MM.1S (cell line): ENCODE results near the gene DSCAML1.

Experiments
- DNase-seq: peaks from one replicate; pipeline ENCODE4 v3.0.0-alpha.2; 2015
- H2AFZ ChIP-seq: fragments of 300-600 bp; sonication (generic); 2 replicates; pipeline ENCODE4 v1.6.0; 2016; ENCODE audit warnings: antibody characterized with exemption, low read length
- H3F3A ChIP-seq: fragments of 300-600 bp; sonication (generic); 2 replicates; pipeline ENCODE4 v1.6.1; 2016; ENCODE audit warnings: mild to moderate bottlenecking, antibody characterized with exemption, low read length, moderate library complexity, mixed read lengths; ENCODE audit not compliant: insufficient read depth
- H3K27ac ChIP-seq: fragments of 300-600 bp; sonication (generic); 2 replicates; pipeline ENCODE4 v1.5.1; 2016; ENCODE audit warnings: mild to moderate bottlenecking, low read length
- H3K27me3 ChIP-seq: fragments of 300-600 bp; sonication (generic); replicated peaks from 2 replicates; pipeline ENCODE4 v1.6.0; 2016; ENCODE audit warnings: low read length; ENCODE audit not compliant: insufficient read depth
- H3K36me3 ChIP-seq: fragments of 300-600 bp; sonication (generic); replicated peaks from 2 replicates; pipeline ENCODE4 v1.6.1; 2016; ENCODE audit warnings: mild to moderate bottlenecking, low read length, mixed read lengths; ENCODE audit not compliant: insufficient read depth
- H3K4me1 ChIP-seq: fragments of 300-600 bp; sonication (generic); 2 replicates; pipeline ENCODE4 v1.6.1; 2016; ENCODE audit warnings: low read length, mixed read lengths
- H3K4me2 ChIP-seq: fragments of 300-600 bp; sonication (generic); 2 replicates; pipeline ENCODE4 v1.6.0; 2016; ENCODE audit warnings: low read depth, low read length
- H3K4me3 ChIP-seq: fragments of 300-600 bp; sonication (generic); 2 replicates; pipeline ENCODE4 v1.5.1; 2016; ENCODE audit warnings: low read length, mixed read lengths
- H3K79me2 ChIP-seq: fragments of 300-600 bp; sonication (generic); 2 replicates; pipeline ENCODE4 v1.6.1; 2016; ENCODE audit warnings: mixed run types, low read length, mixed read lengths
- H3K9ac ChIP-seq: fragments of 300-600 bp; sonication (generic); 2 replicates; pipeline ENCODE4 v1.6.1; 2016; ENCODE audit warnings: low read length, mixed read lengths
- H3K9me2 ChIP-seq: fragments of 300-600 bp; sonication (generic); replicated peaks from 2 replicates; pipeline ENCODE4 v1.6.1; 2016; ENCODE audit warnings: mild to moderate bottlenecking, low read length, mixed read lengths; ENCODE audit not compliant: insufficient read depth
- H3K9me3 ChIP-seq: fragments of 300-600 bp; sonication (generic); replicated peaks from 2 replicates; pipeline ENCODE4 v1.6.1; 2016; ENCODE audit warnings: mild to moderate bottlenecking, low read length, mixed read lengths; ENCODE audit not compliant: insufficient read depth
- H4K20me1 ChIP-seq: fragments of 300-600 bp; sonication (generic); 2 replicates; pipeline ENCODE4 v1.6.1; 2016; ENCODE audit warnings: mild to moderate bottlenecking, low read length, moderate library complexity, mixed read lengths; ENCODE audit not compliant: insufficient read depth
- EZH2 ChIP-seq: fragments of 300-600 bp; sonication (generic); optimal IDR thresholded peaks from 2 replicates; pipeline ENCODE3; 2017; ENCODE audit warnings: low read depth, mild to moderate bottlenecking, antibody characterized with exemption, low read length, mixed read lengths
- EZH2phosphoT487 ChIP-seq: fragments of 300-600 bp; sonication (generic); IDR thresholded peaks from 2 replicates; pipeline ENCODE4 v1.6.1; 2018; ENCODE audit warnings: antibody characterized with exemption, low read length
- TF ChIP-seq, protein P1 (sequence below): fragments of 300-600 bp; sonication (generic); IDR thresholded peaks from 2 replicates; pipeline ENCODE4 v1.5.1; 2016; ENCODE audit warnings: antibody characterized with exemption, low read length, mixed read lengths

DSCAML1 gene

DNA sequence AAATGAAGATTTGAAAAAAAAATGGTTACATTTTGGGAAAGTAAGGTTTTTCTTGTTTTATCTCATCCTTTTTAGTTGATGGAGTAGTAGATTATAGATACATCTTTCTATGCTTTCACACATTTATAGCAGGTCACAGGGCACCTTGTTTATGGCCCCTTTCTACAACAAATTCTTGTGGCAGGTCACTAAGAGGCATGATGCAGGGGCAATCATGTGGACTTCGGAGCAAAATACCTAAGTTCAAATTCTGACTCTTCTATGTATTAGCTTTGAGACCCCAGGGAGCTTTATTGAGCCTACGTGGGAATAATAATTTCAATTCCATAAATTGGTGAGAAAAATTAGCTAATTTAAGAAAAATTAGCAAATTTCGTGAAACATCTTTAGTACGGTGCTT is 177.4 kb downstream of the DSCAML1 start:
- no peak overlapping the region for H3K27ac ChIP-seq
- no peak overlapping the region for H3K9ac ChIP-seq
- H3K27me3 ChIP-seq, result peaks cover 14% of the 10 kb centered on the region
- no peaks in the 10 kb centered on the region for H3F3A ChIP-seq
- H3K4me3 ChIP-seq, result no peak overlapping the region
- H3K79me2 ChIP-seq, result no peaks in the 10 kb centered on the region
- no peaks in the 10 kb centered on the region for H3K9me2 ChIP-seq
- H3K4me2 ChIP-seq, result no peak overlapping the region
- no peaks in the 10 kb centered on the region for H4K20me1 ChIP-seq
- H3K4me1 ChIP-seq, result no peaks in the 10 kb centered on the region
- no peaks in the 10 kb centered on the region for H3K36me3 ChIP-seq
- no peak overlapping the region for H2AFZ ChIP-seq
- DNase-seq, result no peak
- TF ChIP-seq EZH2, result no peak
- no peaks in the 10 kb centered on the region for H3K9me3 ChIP-seq

DNA sequence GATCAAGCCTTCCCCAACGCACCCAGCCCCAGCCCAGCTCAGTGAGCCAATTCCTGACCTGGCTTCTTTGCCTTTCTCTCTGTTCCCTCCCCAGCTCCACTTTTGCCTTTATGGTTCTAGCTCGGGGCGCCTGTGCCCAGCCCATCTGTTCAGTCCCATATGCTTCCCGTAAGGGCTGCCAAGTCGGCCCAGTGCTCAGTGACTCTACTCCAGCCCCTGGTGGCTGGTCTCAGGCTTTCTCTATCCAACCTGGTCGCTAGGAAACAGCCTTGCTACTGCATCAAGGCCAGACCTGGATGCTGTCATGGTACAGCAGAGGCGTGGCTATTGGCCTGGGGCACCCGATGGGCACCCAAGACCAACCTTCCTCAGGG is 178.0 kb downstream of the DSCAML1 start:
- Histone ChIP-seq H3K79me2 (no peaks in the 10 kb centered on the region), H3K9ac (no peak overlapping the region), H3K36me3 (no peaks in the 10 kb centered on the region), H3K4me3 (no peak overlapping the region), H4K20me1 (no peaks in the 10 kb centered on the region), H2AFZ (no peak overlapping the region), H3K27me3 (peaks cover 14% of the 10 kb centered on the region), H3F3A (no peaks in the 10 kb centered on the region), H3K9me2 (no peaks in the 10 kb centered on the region), H3K4me2 (no peak overlapping the region), H3K4me1 (no peaks in the 10 kb centered on the region), H3K9me3 (no peaks in the 10 kb centered on the region), H3K27ac (no peak overlapping the region)
- TF ChIP-seq EZH2, result no peak
- no peak for DNase-seq

DNA sequence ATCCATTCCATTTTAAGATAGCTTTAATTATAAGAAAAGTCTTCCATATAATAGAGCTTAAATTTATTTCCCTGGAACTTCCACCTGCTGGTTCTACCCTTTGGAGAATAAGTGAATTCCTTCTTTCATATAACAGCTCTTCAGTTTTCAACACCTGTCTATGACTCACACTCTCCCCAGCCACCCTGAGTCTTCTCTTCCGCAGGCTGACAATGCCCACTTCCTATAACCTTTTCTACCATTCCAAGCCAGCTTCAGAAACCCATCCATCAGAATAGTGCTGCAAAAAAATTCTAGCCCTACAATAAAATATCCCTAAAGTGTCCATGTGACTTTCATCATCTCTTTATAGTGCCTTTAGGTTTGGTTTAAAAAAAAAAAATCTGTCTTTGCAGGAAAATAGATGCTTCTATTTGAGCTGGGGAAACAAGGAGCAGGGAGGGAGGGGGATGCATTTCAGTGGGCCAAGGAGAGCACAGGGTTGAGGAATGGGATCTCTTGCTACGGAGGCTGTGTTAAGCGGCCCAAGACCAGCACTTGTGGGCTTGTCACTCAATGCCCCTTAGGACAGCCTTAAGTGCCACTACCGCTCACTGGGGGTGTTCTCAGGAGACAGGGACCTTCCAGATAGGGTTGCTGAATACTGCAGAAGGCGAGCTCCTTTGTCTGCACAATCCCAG is 178.6 kb downstream of the DSCAML1 start:
- Histone ChIP-seq H3K27ac (no peak overlapping the region), H3K79me2 (no peaks in the 10 kb centered on the region), H3K36me3 (no peaks in the 10 kb centered on the region), H3K4me2 (no peak overlapping the region), H3K4me1 (no peaks in the 10 kb centered on the region), H2AFZ (no peak overlapping the region), H3K4me3 (no peak overlapping the region), H3K27me3 (peaks cover 14% of the 10 kb centered on the region), H4K20me1 (no peaks in the 10 kb centered on the region), H3K9ac (no peak overlapping the region), H3K9me2 (no peaks in the 10 kb centered on the region), H3F3A (no peaks in the 10 kb centered on the region), H3K9me3 (no peaks in the 10 kb centered on the region)
- DNase-seq, result no peak
- TF ChIP-seq EZH2 (no peak), EZH2phosphoT487 (no peak)
- TF ChIP-seq, protein P1, sequence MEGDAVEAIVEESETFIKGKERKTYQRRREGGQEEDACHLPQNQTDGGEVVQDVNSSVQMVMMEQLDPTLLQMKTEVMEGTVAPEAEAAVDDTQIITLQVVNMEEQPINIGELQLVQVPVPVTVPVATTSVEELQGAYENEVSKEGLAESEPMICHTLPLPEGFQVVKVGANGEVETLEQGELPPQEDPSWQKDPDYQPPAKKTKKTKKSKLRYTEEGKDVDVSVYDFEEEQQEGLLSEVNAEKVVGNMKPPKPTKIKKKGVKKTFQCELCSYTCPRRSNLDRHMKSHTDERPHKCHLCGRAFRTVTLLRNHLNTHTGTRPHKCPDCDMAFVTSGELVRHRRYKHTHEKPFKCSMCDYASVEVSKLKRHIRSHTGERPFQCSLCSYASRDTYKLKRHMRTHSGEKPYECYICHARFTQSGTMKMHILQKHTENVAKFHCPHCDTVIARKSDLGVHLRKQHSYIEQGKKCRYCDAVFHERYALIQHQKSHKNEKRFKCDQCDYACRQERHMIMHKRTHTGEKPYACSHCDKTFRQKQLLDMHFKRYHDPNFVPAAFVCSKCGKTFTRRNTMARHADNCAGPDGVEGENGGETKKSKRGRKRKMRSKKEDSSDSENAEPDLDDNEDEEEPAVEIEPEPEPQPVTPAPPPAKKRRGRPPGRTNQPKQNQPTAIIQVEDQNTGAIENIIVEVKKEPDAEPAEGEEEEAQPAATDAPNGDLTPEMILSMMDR, result no peak

DNA sequence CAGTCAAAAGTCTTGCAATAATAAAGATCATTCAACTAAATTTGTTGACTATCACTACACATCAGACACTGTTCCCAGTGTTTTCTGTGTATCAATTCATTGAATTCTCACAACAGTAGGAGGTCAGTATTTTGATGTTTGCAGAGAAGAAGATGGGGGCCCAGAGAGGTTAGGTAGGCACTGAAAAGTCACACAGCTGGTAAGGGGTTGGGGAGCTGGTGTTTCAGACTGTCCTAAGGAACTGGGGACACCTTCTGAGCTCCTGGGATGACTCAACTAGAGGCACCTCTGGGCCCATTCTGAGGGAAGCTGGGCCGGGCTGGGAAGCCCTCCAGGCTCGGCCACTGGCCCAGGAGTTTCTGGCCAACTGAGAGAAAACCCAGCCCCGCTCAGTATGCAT is 180.0 kb downstream of the DSCAML1 start:
- H3K4me3 ChIP-seq, result no peak overlapping the region
- H3F3A ChIP-seq, result no peaks in the 10 kb centered on the region
- no peak overlapping the region for H3K9ac ChIP-seq
- H3K79me2 ChIP-seq, result no peaks in the 10 kb centered on the region
- TF ChIP-seq EZH2, result no peak
- TF ChIP-seq EZH2phosphoT487, result no peak
- TF ChIP-seq, protein P1, result no peak
- DNase-seq, result no peak
- no peaks in the 10 kb centered on the region for H3K9me2 ChIP-seq
- H3K36me3 ChIP-seq, result no peaks in the 10 kb centered on the region
- no peak overlapping the region for H3K4me2 ChIP-seq
- no peak overlapping the region for H3K27ac ChIP-seq
- H3K4me1 ChIP-seq, result no peaks in the 10 kb centered on the region
- no peaks in the 10 kb centered on the region for H4K20me1 ChIP-seq
- H3K9me3 ChIP-seq, result no peaks in the 10 kb centered on the region
- H2AFZ ChIP-seq, result no peak overlapping the region
- H3K27me3 ChIP-seq, result peaks cover 7% of the 10 kb centered on the region; the same call in 1 of the 2 replicates
